A673 (cell line): ENCODE data around the gene TGM2.

Experiments used
- CTCF ChIP-seq: fragments of 300-800, 200-600 bp; sonication (generic); conservative IDR thresholded peaks from 2 replicates; pipeline ENCODE4 v1.5.1; 2017; ENCODE audit warnings: low read depth, mild to moderate bottlenecking, antibody characterized with exemption, low read length, moderate library complexity, mixed read lengths
- EZH2 ChIP-seq: fragments of 200-600 bp; sonication (generic); IDR thresholded peaks from 2 replicates; pipeline ENCODE4 v1.6.1; 2017; ENCODE audit warnings: borderline replicate concordance, low read depth, mild to moderate bottlenecking, mixed read lengths, antibody characterized with exemption, low read length; ENCODE audit not compliant: poor library complexity, severe bottlenecking

DNA sequence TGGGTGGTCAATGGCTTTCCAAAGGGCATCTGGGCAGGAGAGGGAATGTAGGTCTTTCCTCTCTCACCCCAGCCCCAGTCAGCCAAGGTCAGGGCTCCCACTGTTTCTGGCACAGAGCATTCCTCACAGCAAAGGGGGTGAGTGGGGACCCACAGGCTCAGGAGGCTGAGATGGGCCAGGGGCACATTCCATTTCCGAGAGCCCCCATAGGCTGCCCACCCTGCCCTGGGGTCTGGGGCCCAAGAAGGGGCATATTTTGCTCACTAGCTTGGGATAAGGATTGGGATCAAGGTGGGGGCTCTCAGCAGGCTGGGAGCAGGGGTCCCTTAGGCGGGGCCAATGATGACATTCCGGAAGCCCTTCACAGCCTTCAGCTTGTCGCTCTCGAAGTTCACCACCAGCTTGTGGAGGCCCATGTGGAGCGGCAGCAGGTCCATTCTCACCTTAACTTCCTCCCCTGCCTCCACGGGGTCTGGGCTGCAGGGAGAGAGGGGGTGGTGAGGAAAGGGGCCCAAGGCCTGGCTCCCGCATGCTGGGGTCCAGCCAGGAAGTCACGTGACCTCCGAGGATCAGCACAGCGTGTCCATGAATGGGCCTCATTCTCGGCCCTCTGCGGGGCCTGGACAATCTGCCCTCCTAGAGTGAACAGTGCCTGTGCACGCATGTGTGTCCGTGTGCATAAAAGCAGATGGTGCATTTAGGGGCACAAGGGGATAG is 35.0 kb downstream of the TGM2 start:
- TF ChIP-seq CTCF (no peak), EZH2 (no peak)
